Stomach (tissue), 9 donors: ENCODE data around the gene ADORA1. TPM values are rescaled to one million over a fixed set of nuclear protein-coding genes. Genes with fewer than 3 reads are reported as not detected.
A peak's percentile ranks its signal among the peaks of the same experiment; 100 is the strongest.

Source experiments
- DNase-seq, 2 donors: peaks; one replicate each; pipeline versions ENCODE4 v3.0.0 to v3.0.0-alpha.2; 2013 to 2019
- H3K27ac ChIP-seq, 5 donors: fragments of 200-600 bp in 4 of 5; sonication (generic) in 4 of 5; one replicate each; pipeline ENCODE4 v1.5.1; 2013 to 2019; ENCODE audit warnings: mild to moderate bottlenecking in 1 of 5, moderate library complexity in 1 of 5
- H3K27me3 ChIP-seq, 3 donors: fragments of 200-600 bp; sonication (generic); one replicate each; pipeline ENCODE4 v1.5.1; 2017 to 2019; ENCODE audit warnings: mixed run types in 1 of 3
- H3K36me3 ChIP-seq, 4 donors: fragments of 200-600 bp; sonication (generic); 1 replicate in 3 of 4; 2 replicates in 1 of 4; pipeline ENCODE4 v1.5.1; 2016 to 2019
- H3K4me1 ChIP-seq, 4 donors: fragments of 200-600 bp; sonication (generic); one replicate each; pipeline ENCODE4 v1.5.1; 2016 to 2019
- H3K4me3 ChIP-seq, 4 donors: fragments of 200-600 bp; sonication (generic) in 3 of 4; one replicate each; pipeline ENCODE4 v1.5.1; 2016 to 2019; ENCODE audit warnings: mild to moderate bottlenecking in 1 of 4
- H3K9me3 ChIP-seq, 4 donors: fragments of 200-600 bp; sonication (generic); one replicate each; pipeline ENCODE4 v1.5.1; 2016 to 2019
- CTCF ChIP-seq, 7 experiments: fragments of 450-650 bp in 4 of 7; fragments of 200-600 bp in 3 of 7; sonication (generic) in 3 of 7; IDR thresholded peaks; one replicate each; pipeline ENCODE4 v1.5.1; 2016 to 2019; ENCODE audit warnings: antibody characterized with exemption in 7 of 7, control low read depth in 2 of 7, mild to moderate bottlenecking in 1 of 7
- EP300 ChIP-seq: sonication (generic); formaldehyde crosslinking; IDR thresholded peaks from one replicate; pipeline ENCODE4 v1.6.1; 2017; ENCODE audit warnings: antibody characterized with exemption
- POLR2A ChIP-seq, 4 donors: fragments of 450-650 bp; IDR thresholded peaks; one replicate each; pipeline ENCODE4 v1.6.1; 2016; ENCODE audit warnings: antibody characterized with exemption in 4 of 4, control low read depth in 2 of 4, mild to moderate bottlenecking in 1 of 4, moderate library complexity in 1 of 4
- POLR2AphosphoS5 ChIP-seq, 3 donors: sonication (generic); formaldehyde crosslinking; IDR thresholded peaks; one replicate each; pipeline ENCODE4 v1.6.1; 2016; ENCODE audit warnings: antibody characterized with exemption in 3 of 3
- WGBS, 5 donors: extraction: QIAGEN DNeasy Blood & Tissue Kit in 3 of 5; methylation state at CpG; one replicate each; pipeline versions ENCODE4 v1.1.5 to v1.1.7; 2013 to 2018; 5-methylcytosine and 5-hydroxymethylcytosine counted together
- intact Hi-C: fragments of 100-400 bp; cut with DNase I; formaldehyde crosslinking; loops from one replicate; pipeline ENCODE4 v1.15.1; 2023; ENCODE audit warnings: low total_unique reads
- polyA plus RNA-seq, 3 donors: library from polyadenylated mRNA; stranded (reverse); fragments of 200-250 nt; gene quantifications; one replicate each; pipeline ENCODE4 v1.2.3, GENCODE V29; 2013
- total RNA-seq, 5 donors: library from RNA; depleted of rRNA; stranded (reverse); fragments of >200 nt; gene quantifications; one replicate each; pipeline versions ENCODE4 v1.1.0 to v1.2.3, GENCODE V29; 2014 to 2016
- donor health status: healthy with polysubstance abuse.
- donor health status: Bipolar disorder and iron deficiency.
- donor health status: healthy.

Gene ADORA1
- total and polyA plus RNA-seq, 8 donors = 0.18 to 4.2 (median 2.1) TPM; not detected in 2

- Histone ChIP-seq H3K4me1 (peaks cover 0 to 33% (median 14%) of the 10 kb centered on the region in 4 donors), H3K27ac (peak overlapping the region in 4 of 5 donors; percentile 59 to 84 (median 73)), H3K27me3 (peaks cover 0 to 20% (median 0%) of the 10 kb centered on the region in 3 donors), H3K9me3 (no peaks in the 10 kb centered on the region), H3K36me3 (no peaks in the 10 kb centered on the region), H3K4me3 (no peak overlapping the region)
- peak in 1 of 2 donors; percentile 21 for DNase-seq
- intact Hi-C loops = no loop called here
- TF ChIP-seq EP300 (no peak), POLR2AphosphoS5 (IDR thresholded peaks at IDR 0.05) (no peak), CTCF (IDR thresholded peaks at IDR 0.05) (no peak), POLR2A (IDR thresholded peaks at IDR 0.05) (no peak)
- WGBS, 5 donors = 88 to 91% (median 89%) methylated on average over 6 of the region's 6 CpGs
Measured at GRCh38 chr1:203199481-203199815, 71.9 kb downstream of the ADORA1 start.

GRCh38 chr1:203199816-203200571, 72.5 kb downstream of the ADORA1 start:
- intact Hi-C loops = no loop called here
- TF ChIP-seq CTCF (IDR thresholded peaks at IDR 0.05) (no peak), POLR2AphosphoS5 (IDR thresholded peaks at IDR 0.05) (peak in 2 of 3 donors; percentile 50 to 66), POLR2A (IDR thresholded peaks at IDR 0.05) (no peak), EP300 (no peak)
- Histone ChIP-seq H3K9me3 (no peaks in the 10 kb centered on the region), H3K36me3 (no peaks in the 10 kb centered on the region), H3K4me1 (peaks cover 0 to 33% (median 14%) of the 10 kb centered on the region in 4 donors), H3K27ac (peak overlapping the region in 4 of 5 donors; percentile 59 to 84 (median 73)), H3K4me3 (no peak overlapping the region), H3K27me3 (peaks cover 0 to 20% (median 0%) of the 10 kb centered on the region in 3 donors)
- WGBS, 5 donors = 47 to 64% (median 55%) methylated on average over 8 of the region's 8 CpGs
- DNase-seq = peak in 1 of 2 donors; percentile 18

GRCh38 chr1:203200916-203201315, 73.4 kb downstream of the ADORA1 start:
- peaks cover 0 to 20% (median 0%) of the 10 kb centered on the region in 3 donors for H3K27me3 ChIP-seq
- no peak overlapping the region for H3K4me3 ChIP-seq
- H3K36me3 ChIP-seq = no peaks in the 10 kb centered on the region
- peaks cover 0 to 33% (median 14%) of the 10 kb centered on the region in 4 donors for H3K4me1 ChIP-seq
- 38 to 76% (median 60%) methylated on average over 1 of the region's 1 CpG for WGBS, 5 donors
- no peak for TF ChIP-seq POLR2AphosphoS5 (IDR thresholded peaks at IDR 0.05)
- TF ChIP-seq POLR2A (IDR thresholded peaks at IDR 0.05) = no peak
- no peak for TF ChIP-seq CTCF (IDR thresholded peaks at IDR 0.05)
- TF ChIP-seq EP300 = no peak
- no peaks in the 10 kb centered on the region for H3K9me3 ChIP-seq
- H3K27ac ChIP-seq = peak overlapping the region in 4 of 5 donors; percentile 59 to 84 (median 73)
- intact Hi-C loops = no loop called here
- DNase-seq = peak in 1 of 2 donors; percentile 5

- intact Hi-C loops = no loop called here
- Histone ChIP-seq H3K4me3 (no peak overlapping the region), H3K4me1 (peaks cover 0 to 33% (median 14%) of the 10 kb centered on the region in 4 donors), H3K9me3 (no peaks in the 10 kb centered on the region), H3K27me3 (peaks cover 0 to 20% (median 0%) of the 10 kb centered on the region in 3 donors), H3K36me3 (no peaks in the 10 kb centered on the region), H3K27ac (peak overlapping the region; percentile 18 to 84 (median 69))
- TF ChIP-seq POLR2A (IDR thresholded peaks at IDR 0.05) = no peak
- no peak for TF ChIP-seq POLR2AphosphoS5 (IDR thresholded peaks at IDR 0.05)
- no peak for TF ChIP-seq EP300
- no peak for TF ChIP-seq CTCF (IDR thresholded peaks at IDR 0.05)
- peak in 1 of 2 donors; percentile 11 for DNase-seq
- WGBS, 5 donors = 75 to 91% (median 82%) methylated on average over 9 to 10 of the region's 10 CpGs
Measured at GRCh38 chr1:203201516-203202205, 74.1 kb downstream of the ADORA1 start.
